Liver (tissue), 9 donors: Measurements from ENCODE around the gene CDH22. TPM values are rescaled to one million over a fixed set of nuclear protein-coding genes. Genes with fewer than 3 reads are reported as not detected.

Source experiments
- DNase-seq: peaks from one replicate; pipeline ENCODE4 v3.0.0-alpha.2; 2017; ENCODE audit warnings: low spot score
- H3K27ac ChIP-seq, 2 donors: one replicate each; pipeline ENCODE4 v1.7.0; 2013; ENCODE audit warnings: inconsistent platforms in 2 of 2, low read length in 2 of 2, control low read depth in 1 of 2, low read depth in 1 of 2, mild to moderate bottlenecking in 1 of 2
- H3K27me3 ChIP-seq, 4 donors: one replicate each; pipeline versions ENCODE4 v1.6.1 to v1.7.0; 2013; ENCODE audit warnings: low read length in 3 of 4, inconsistent platforms in 1 of 4, mild to moderate bottlenecking in 1 of 4, moderate library complexity in 1 of 4; ENCODE audit not compliant: control insufficient read depth in 4 of 4, insufficient read depth in 4 of 4
- H3K36me3 ChIP-seq, 4 donors: one replicate each; pipeline versions ENCODE4 v1.6.1 to v1.7.0; 2013; ENCODE audit warnings: low read length in 3 of 4, mild to moderate bottlenecking in 3 of 4, low read depth in 1 of 4, moderate library complexity in 1 of 4; ENCODE audit not compliant: control insufficient read depth in 4 of 4, insufficient read depth in 3 of 4
- H3K4me1 ChIP-seq, 4 donors: one replicate each; pipeline versions ENCODE4 v1.6.1 to v1.7.0; 2013; ENCODE audit warnings: low read length in 3 of 4, mild to moderate bottlenecking in 3 of 4, moderate library complexity in 1 of 4; ENCODE audit not compliant: control insufficient read depth in 4 of 4, insufficient read depth in 4 of 4
- H3K4me3 ChIP-seq, 3 donors: one replicate each; pipeline versions ENCODE4 v1.6.1 to v1.7.0; 2013; ENCODE audit warnings: low read length in 3 of 3, control low read depth in 1 of 3, low read depth in 1 of 3, mild to moderate bottlenecking in 1 of 3
- H3K9ac ChIP-seq, 2 donors: one replicate each; pipeline ENCODE4 v1.7.0; 2013; ENCODE audit warnings: low read length in 2 of 2, mild to moderate bottlenecking in 2 of 2, moderate library complexity in 2 of 2, control low read depth in 1 of 2, low read depth in 1 of 2
- H3K9me3 ChIP-seq, 4 donors: one replicate each; pipeline versions ENCODE4 v1.6.1 to v1.7.0; 2013; ENCODE audit warnings: low read length in 3 of 4; ENCODE audit not compliant: control insufficient read depth in 4 of 4
- ATF3 ChIP-seq: IDR thresholded peaks from 2 replicates; pipeline ENCODE4 v1.6.1; 2016; ENCODE audit warnings: antibody characterized with exemption
- CTCF ChIP-seq: fragments of 150-350 bp; IDR thresholded peaks from 2 replicates; pipeline ENCODE4 v1.5.1; 2017; ENCODE audit warnings: improper control_type of control experiment, low read depth, low read length; ENCODE audit not compliant: missing input control
- FOXA1 ChIP-seq: IDR thresholded peaks from 2 replicates; pipeline ENCODE4 v1.6.1; 2016; ENCODE audit warnings: antibody characterized with exemption
- FOXA2 ChIP-seq: IDR thresholded peaks from 2 replicates; pipeline ENCODE4 v1.6.1; 2016; ENCODE audit warnings: antibody characterized with exemption
- GABPA ChIP-seq, 2 donors: IDR thresholded peaks in 1 of 2; conservative IDR thresholded peaks in 1 of 2; 2 replicates each; pipeline ENCODE4 v1.6.1; 2016; ENCODE audit warnings: antibody characterized with exemption in 2 of 2, mild to moderate bottlenecking in 1 of 2, moderate library complexity in 1 of 2
- HNF4A ChIP-seq, 2 donors: conservative IDR thresholded peaks; 2 replicates each; pipeline ENCODE4 v1.6.1; 2016; ENCODE audit warnings: antibody characterized with exemption in 2 of 2, mild to moderate bottlenecking in 2 of 2
- HNF4G ChIP-seq: IDR thresholded peaks from 2 replicates; pipeline ENCODE4 v1.6.1; 2016; ENCODE audit warnings: antibody characterized with exemption
- JUND ChIP-seq, 2 donors: IDR thresholded peaks; 2 replicates each; pipeline ENCODE4 v1.6.1; 2016; ENCODE audit warnings: antibody characterized with exemption in 2 of 2
- MAX ChIP-seq: IDR thresholded peaks from 2 replicates; pipeline ENCODE4 v1.6.1; 2016; ENCODE audit warnings: antibody characterized with exemption
- NR2F2 ChIP-seq: IDR thresholded peaks from 2 replicates; pipeline ENCODE4 v1.6.1; 2016; ENCODE audit warnings: antibody characterized with exemption
- RAD21 ChIP-seq, 2 donors: IDR thresholded peaks; 2 replicates each; pipeline ENCODE4 v1.6.1; 2016; ENCODE audit warnings: antibody characterized with exemption in 2 of 2, mild to moderate bottlenecking in 2 of 2
- REST ChIP-seq: IDR thresholded peaks from 2 replicates; pipeline ENCODE4 v1.6.1; 2016; ENCODE audit warnings: antibody characterized with exemption, mild to moderate bottlenecking
- RXRA ChIP-seq, 2 donors: IDR thresholded peaks; 2 replicates each; pipeline ENCODE4 v1.6.1; 2017 to 2018; ENCODE audit warnings: antibody characterized with exemption in 2 of 2, mild to moderate bottlenecking in 1 of 2
- SP1 ChIP-seq: IDR thresholded peaks from 2 replicates; pipeline ENCODE4 v1.6.1; 2018; ENCODE audit warnings: antibody characterized with exemption, mild to moderate bottlenecking
- TAF1 ChIP-seq: conservative IDR thresholded peaks from 2 replicates; pipeline ENCODE4 v1.6.1; 2016; ENCODE audit warnings: antibody characterized with exemption, mild to moderate bottlenecking
- YY1 ChIP-seq: IDR thresholded peaks from 2 replicates; pipeline ENCODE4 v1.6.1; 2016; ENCODE audit warnings: antibody characterized with exemption, mild to moderate bottlenecking
- ZBTB33 ChIP-seq: IDR thresholded peaks from 2 replicates; pipeline ENCODE4 v1.6.1; 2016; ENCODE audit warnings: antibody characterized with exemption
- WGBS: extraction: QIAGEN DNeasy Blood & Tissue Kit; methylation state at CpG from one replicate; pipeline ENCODE4 v1.1.7; 2013; 5-methylcytosine and 5-hydroxymethylcytosine counted together
- polyA plus RNA-seq, 2 donors: library from polyadenylated mRNA; stranded (reverse) in 1 of 2; unstranded in 1 of 2; fragments of 200-250 nt in 1 of 2; fragments of >200 nt in 1 of 2; fragmentation: Nextera tagmentation in 1 of 2; extraction: Ambion mirVana in 1 of 2; gene quantifications; one replicate each; pipeline versions ENCODE4 v1.2.1 to v1.2.3, GENCODE V29; 2013 to 2015
- total RNA-seq, 2 donors: library from RNA; depleted of rRNA; stranded (reverse); fragments of >200 nt; gene quantifications; one replicate each; pipeline ENCODE4 v1.2.3, GENCODE V29; 2014
- donor health status: healthy.
- donor health status: healthy.
- donor health status: healthy.
- donor health status: healthy.
- donor health status: healthy.

CDH22 gene
- total and polyA plus RNA-seq, 4 donors, result 0.02 TPM; not detected in 3

- Histone ChIP-seq H3K9ac (no peak overlapping the region), H3K4me3 (no peak overlapping the region), H3K9me3 (no peaks in the 10 kb centered on the region), H3K36me3 (no peaks in the 10 kb centered on the region), H3K27me3 (no peaks in the 10 kb centered on the region), H3K27ac (no peak overlapping the region), H3K4me1 (no peaks in the 10 kb centered on the region)
- no peak for DNase-seq
- WGBS, result 58% methylated on average over 10 of the region's 10 CpGs
- TF ChIP-seq NR2F2 (no peak), ZBTB33 (no peak), JUND (IDR thresholded peaks at IDR 0.05) (no peak), HNF4A (conservative IDR thresholded peaks at IDR 0.05) (no peak), SP1 (no peak), TAF1 (no peak), CTCF (no peak), GABPA (IDR thresholded peaks at IDR 0.05 in 1 of 2, conservative IDR thresholded peaks at IDR 0.05 in 1 of 2) (no peak), ATF3 (no peak), MAX (no peak), FOXA2 (no peak), HNF4G (no peak), RXRA (IDR thresholded peaks at IDR 0.05) (no peak), REST (no peak), YY1 (no peak), RAD21 (IDR thresholded peaks at IDR 0.05) (no peak), FOXA1 (no peak)
Measured at GRCh38 chr20:46323557-46323956, 15.3 kb upstream of the CDH22 start.

GRCh38 chr20:46322641-46323040 lies 14.3 kb upstream of the CDH22 start:
- no peaks in the 10 kb centered on the region for H3K36me3 ChIP-seq
- no peak overlapping the region for H3K9ac ChIP-seq
- no peak overlapping the region for H3K4me3 ChIP-seq
- WGBS, result 75% methylated on average over 8 of the region's 8 CpGs
- no peaks in the 10 kb centered on the region for H3K4me1 ChIP-seq
- no peaks in the 10 kb centered on the region for H3K27me3 ChIP-seq
- no peak overlapping the region for H3K27ac ChIP-seq
- no peaks in the 10 kb centered on the region for H3K9me3 ChIP-seq
- DNase-seq, result no peak
- TF ChIP-seq FOXA2, result no peak
- no peak for TF ChIP-seq CTCF
- no peak for TF ChIP-seq REST
- TF ChIP-seq JUND (IDR thresholded peaks at IDR 0.05), result no peak
- no peak for TF ChIP-seq ATF3
- no peak for TF ChIP-seq RXRA (IDR thresholded peaks at IDR 0.05)
- no peak for TF ChIP-seq YY1
- TF ChIP-seq SP1, result no peak
